D721Med (cell line): ENCODE data around the gene SNX1.

Experiments
- DNase-seq: peaks from one replicate; pipeline ENCODE4 v3.0.0; 2011; ENCODE audit warnings: low spot score; ENCODE audit not compliant: insufficient read length
- FAIRE-seq: peaks from 2 replicates; lab custom pipeline; 2011; peaks lifted over from hg19 to GRCh38; lab: Jason Lieb, UNC
- CTCF ChIP-seq: IDR thresholded peaks from 2 replicates; pipeline ENCODE4 v1.5.1; 2012; ENCODE audit warnings: mild to moderate bottlenecking, control low read depth; ENCODE audit not compliant: insufficient read depth; ENCODE audit errors: missing control alignments

SNX1 gene

GRCh38 chr15:64095795-64096667, at the start of gene SNX1:
TSS of gene SNX1 (plus strand) at chr15:64095982. CDS start at chr15:64096014, 32 bp downstream.
- DNase-seq = peak; percentile 47
- TF ChIP-seq CTCF = no peak
- no peak for FAIRE-seq

GRCh38 chr15:64046421-64047153, 49.2 kb upstream of the SNX1 start, which contains the start of gene DAPK2:
TSS of gene DAPK2 (minus strand) at chr15:64046485. CDS start at chr15:64040261, 6,224 bp downstream.
- peak; percentile 47 for TF ChIP-seq CTCF
- DNase-seq (peak; percentile 75), FAIRE-seq (no peak)

- no peak for TF ChIP-seq CTCF
- DNase-seq (no peak), FAIRE-seq (no peak)
These were observed 46.9 kb upstream of the SNX1 start for GRCh38 chr15:64048781-64049460.

GRCh38 chr15:64050281-64051092, 45.3 kb upstream of the SNX1 start:
- DNase-seq (no peak), FAIRE-seq (no peak)
- TF ChIP-seq CTCF = no peak

DNA sequence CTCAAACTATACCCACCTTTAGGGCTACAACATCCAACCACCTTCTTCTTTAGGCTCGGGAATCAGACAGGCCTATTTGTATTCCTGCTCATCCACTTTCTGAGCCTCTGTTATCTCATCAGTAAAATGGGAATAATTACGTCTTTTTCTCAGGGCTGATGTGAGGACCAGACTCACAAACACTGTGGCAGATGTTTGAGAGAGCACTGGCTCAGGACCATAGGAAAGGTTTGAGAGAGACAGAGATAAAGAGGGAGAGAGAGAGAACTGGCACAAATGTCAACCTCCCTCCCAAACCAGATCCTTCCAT, 44.7 kb upstream of the SNX1 start:
- TF ChIP-seq CTCF = no peak
- FAIRE-seq (no peak), DNase-seq (no peak)

GRCh38 chr15:64051407-64052259, 44.1 kb upstream of the SNX1 start:
- DNase-seq = no peak
- TF ChIP-seq CTCF = no peak
- no peak for FAIRE-seq
